K562 (cell line): ENCODE measurements around the gene ARMC7. TPM values are rescaled to one million over a fixed set of nuclear protein-coding genes. Genes with fewer than 3 reads are reported as not detected.

Source experiments
- BCLAF1 ChIP-seq, 2 experiments: fragments of 450-650 bp in 1 of 2; IDR thresholded peaks; 2 replicates each; pipeline ENCODE4 v1.6.1; 2011 to 2017; ENCODE audit warnings: low read depth in 2 of 2, antibody characterized with exemption in 1 of 2, borderline replicate concordance in 1 of 2, low read length in 1 of 2, mild to moderate bottlenecking in 1 of 2, mixed read lengths in 1 of 2; ENCODE audit not compliant: control insufficient read depth in 1 of 2
- C11orf30 ChIP-seq: fragments of 450-650 bp; IDR thresholded peaks from 2 replicates; pipeline ENCODE4 v1.6.1; 2016; ENCODE audit warnings: low read depth, mild to moderate bottlenecking
- CUX1 ChIP-seq: fragments of 200-800 bp; sonication (Bioruptor generic); IDR thresholded peaks from 2 replicates; pipeline ENCODE4 v1.6.1; 2016; ENCODE audit warnings: missing genetic modification characterization, missing compliant biosample characterization
- FOXP4 ChIP-seq: sonication (generic); formaldehyde crosslinking; IDR thresholded peaks from 2 replicates; pipeline ENCODE4 v1.8.0; 2022; ENCODE audit warnings: mild to moderate bottlenecking, missing genetic modification reagents, borderline replicate concordance
- GABPB1 ChIP-seq: sonication (generic); formaldehyde crosslinking; IDR thresholded peaks from 2 replicates; pipeline ENCODE4 v1.8.0; 2022; ENCODE audit warnings: mild to moderate bottlenecking, missing genetic modification reagents
- GTF2A2 ChIP-seq: IDR thresholded peaks from 2 replicates; pipeline ENCODE4 v1.6.1; 2016; ENCODE audit warnings: mild to moderate bottlenecking, missing genetic modification characterization, missing compliant biosample characterization
- HCFC1 ChIP-seq: IDR thresholded peaks from 2 replicates; pipeline ENCODE4 v1.6.1; 2012; ENCODE audit warnings: low read depth, low read length, improper control_type of control experiment
- HOXB6 ChIP-seq: fragments of 250-450 bp; sonication (Bioruptor Pico); IDR thresholded peaks from 2 replicates; pipeline ENCODE4 v1.5.1; 2022; ENCODE audit warnings: mild to moderate bottlenecking, borderline replicate concordance
- JUND ChIP-seq, 2 experiments: IDR thresholded peaks; 2 replicates in 1 of 2; 3 replicates in 1 of 2; pipeline ENCODE4 v1.6.1; 2011; ENCODE audit warnings: borderline replicate concordance in 2 of 2, low read depth in 2 of 2, low read length in 2 of 2, improper control_type of control experiment in 1 of 2, missing biosample characterization in 1 of 2, missing genetic modification characterization in 1 of 2, missing genetic modification reagents in 1 of 2
- NFE2 ChIP-seq: IDR thresholded peaks from 2 replicates; pipeline ENCODE4 v1.6.1; 2014; ENCODE audit warnings: antibody characterized with exemption, low read depth
- PHF20 ChIP-seq: fragments of 450-650 bp; IDR thresholded peaks from 2 replicates; pipeline ENCODE4 v1.6.1; 2018; ENCODE audit not compliant: partially characterized antibody
- RFX5 ChIP-seq: IDR thresholded peaks from 2 replicates; pipeline ENCODE4 v1.6.1; 2011; ENCODE audit warnings: low read depth, mild to moderate bottlenecking, improper control_type of control experiment, low read length
- RHOXF2B ChIP-seq: fragments of 250-450 bp; sonication (Bioruptor Pico); conservative IDR thresholded peaks from 2 replicates; pipeline ENCODE4 v1.5.1; 2021
- SMAD2 ChIP-seq: fragments of 150-350 bp; IDR thresholded peaks from 2 replicates; pipeline ENCODE4 v1.6.1; 2014; ENCODE audit warnings: low read depth, mild to moderate bottlenecking, low read length
- TGIF2 ChIP-seq: sonication (generic); formaldehyde crosslinking; IDR thresholded peaks from 2 replicates; pipeline ENCODE4 v1.8.1; 2022; ENCODE audit warnings: mild to moderate bottlenecking, missing genetic modification reagents, moderate library complexity
- ZFP30 ChIP-seq: fragments of 250-450 bp; sonication (Bioruptor Pico); IDR thresholded peaks from 2 replicates; pipeline ENCODE4 v1.8.0; 2022; ENCODE audit warnings: moderate library complexity, mild to moderate bottlenecking, inconsistent platforms, borderline replicate concordance
- ZNF224 ChIP-seq: sonication (generic); formaldehyde crosslinking; IDR thresholded peaks from 2 replicates; pipeline ENCODE4 v1.8.0; 2022; ENCODE audit warnings: mild to moderate bottlenecking, missing genetic modification reagents
- polyA plus RNA-seq, 8 experiments: library from polyadenylated mRNA; depleted of rRNA in 4 of 8; stranded (reverse) in 5 of 8; unstranded in 3 of 8; fragments of >200 nt; fragmentation: Nextera tagmentation in 2 of 8; fragmentation: Illumina TruSeq in 1 of 8; extraction: Ambion mirVana in 2 of 8; extraction: Trizol in 1 of 8; gene quantifications; 2 replicates each; pipeline versions ENCODE4 v1.2.1 to v1.2.3, GENCODE V29; 2011 to 2014; ENCODE audit warnings: inconsistent platforms in 1 of 8, missing spikeins in 1 of 8
- total RNA-seq, 7 experiments: library from RNA; depleted of rRNA in 6 of 7; stranded (reverse); fragments of >200 nt in 6 of 7; fragmentation: Illumina TruSeq in 2 of 7; extraction: Trizol in 2 of 7; gene quantifications; 2 replicates each; pipeline versions ENCODE4 v1.2.1 to v1.2.3, GENCODE V29; 2011 to 2021; ENCODE audit warnings: low replicate concordance in 1 of 7

The ARMC7 gene
- total and polyA plus RNA-seq, 9 of the 15 experiments (the other 6 are each of a cell fraction or from before 2014, with no cell fraction given) = 1.4 to 15.2 (median 5.9) TPM

GRCh38 chr17:75131278-75132017 lies 21.7 kb downstream of the ARMC7 start, which contains the start of gene NT5C (continued):
- TF ChIP-seq CUX1 (CRISPR knock-in tag) (no peak), C11orf30 (no peak; the same call in 1 of the 2 replicates), HCFC1 (peak; percentile 40), JUND (IDR thresholded peaks at IDR 0.05; ENCODE audit: borderline replicate concordance, low read depth, low read length) (no peak), JUND (tag; IDR thresholded peaks at IDR 0.05; ENCODE audit: borderline replicate concordance, low read depth, low read length) (no peak), PHF20 (peak; percentile 44), ZNF224 (CRISPR knock-in tag) (no peak; the same call in 1 of the 2 replicates), GABPB1 (CRISPR knock-in tag) (peak; percentile 83), RFX5 (no peak), TGIF2 (no peak), ZFP30 (CRISPR knock-in tag) (no peak), RHOXF2B (CRISPR knock-in tag) (no peak), FOXP4 (CRISPR knock-in tag) (no peak), NFE2 (no peak), HOXB6 (CRISPR knock-in tag) (no peak), BCLAF1 (IDR thresholded peaks at IDR 0.05; ENCODE audit: borderline replicate concordance in 1 of 2, control insufficient read depth in 1 of 2, low read depth in 2 of 2, low read length in 1 of 2) (no peak; a peak in 1 of 4 replicates), GTF2A2 (tag) (no peak), SMAD2 (no peak)
